Inflammatory macrophage (primary cell): ENCODE measurements around the gene EIF4E.
"Not testable (repeated sequence)": the region's sequence is repeated elsewhere in the genome, so short reads cannot be mapped to it uniquely, and the experiment has no call there.

ENCODE experiments used
- DNase-seq, 2 donors: peaks; one replicate each; pipeline ENCODE4 v3.0.0-alpha.2; 2020 to 2022
- total RNA-seq, 18 experiments: gene quantifications; one replicate each; lab custom pipeline; 2026; ENCODE audit warnings: mixed read lengths in 6 of 18, inconsistent platforms in 2 of 18; lab: John Stamatoyannopoulos, UW

EIF4E gene, protein sequence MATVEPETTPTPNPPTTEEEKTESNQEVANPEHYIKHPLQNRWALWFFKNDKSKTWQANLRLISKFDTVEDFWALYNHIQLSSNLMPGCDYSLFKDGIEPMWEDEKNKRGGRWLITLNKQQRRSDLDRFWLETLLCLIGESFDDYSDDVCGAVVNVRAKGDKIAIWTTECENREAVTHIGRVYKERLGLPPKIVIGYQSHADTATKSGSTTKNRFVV
- total RNA-seq: 37.4 to 86.8 (median 69.6) reads per million in 18 experiments

DNA sequence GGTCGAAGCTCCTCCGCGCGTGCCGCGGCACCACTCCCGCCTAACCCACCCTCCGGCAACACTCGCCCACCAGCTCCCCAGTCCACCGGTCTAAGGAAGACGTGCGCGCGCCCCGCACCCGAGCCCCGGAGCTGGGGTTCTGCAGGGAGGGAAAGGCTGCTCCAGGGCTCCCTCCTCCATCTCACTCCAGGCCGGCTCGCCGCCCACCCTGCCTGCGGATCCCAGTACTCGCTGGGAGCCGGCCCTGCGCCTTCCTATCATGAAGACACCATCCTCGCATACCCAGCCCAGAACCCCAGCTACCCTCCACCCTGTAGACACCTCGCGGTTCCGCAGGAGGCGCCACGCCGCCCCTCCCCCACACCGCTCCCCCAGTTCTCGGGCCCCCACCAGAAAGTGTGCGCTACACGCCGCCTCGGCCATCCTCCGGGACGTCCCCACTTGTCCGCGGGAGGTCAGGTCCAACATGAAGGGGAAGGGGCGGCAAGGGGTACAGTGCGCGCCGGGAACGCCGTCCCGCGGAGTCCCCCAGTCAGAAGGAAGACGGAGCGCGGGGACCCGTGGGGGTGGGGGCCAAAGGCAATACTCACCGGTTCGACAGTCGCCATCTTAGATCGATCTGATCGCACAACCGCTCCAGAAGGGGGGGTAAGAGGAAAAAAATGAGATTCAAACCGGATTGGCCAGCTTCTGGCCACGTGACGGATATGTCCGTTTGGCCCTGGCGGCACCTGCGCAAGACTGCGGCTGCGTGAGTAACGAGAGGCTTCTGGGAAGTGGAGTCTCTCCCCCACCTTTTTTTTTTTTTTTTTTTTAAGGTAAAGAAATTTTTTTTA lies at the start of gene EIF4E:
Gene EIF4E (minus strand): TSS at position 629 of the 836 bp plus-strand sequence. CDS start 21 bp downstream, at position 608.
- DNase-seq: peak; percentile 98 to 99

DNA sequence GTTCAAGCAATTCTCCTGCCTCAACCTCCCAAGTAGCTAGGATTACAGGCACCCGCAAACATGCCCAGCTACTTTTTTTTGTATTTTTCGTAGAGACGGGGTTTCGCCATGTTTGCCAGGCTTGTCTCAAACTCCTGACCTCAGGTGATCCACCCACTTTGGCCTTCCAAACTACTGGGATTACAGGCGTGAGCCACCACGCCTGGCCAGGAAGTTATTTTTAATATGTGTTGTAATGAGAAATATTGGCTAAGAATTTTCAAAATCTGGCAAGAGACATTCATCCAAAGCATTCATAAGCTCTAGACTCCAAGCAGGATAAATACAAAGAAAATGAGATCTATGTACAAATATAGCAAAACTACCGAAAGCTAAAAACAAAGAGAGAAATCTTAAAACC lies 48.6 kb upstream of the EIF4E start:
- DNase-seq: no peak

DNA sequence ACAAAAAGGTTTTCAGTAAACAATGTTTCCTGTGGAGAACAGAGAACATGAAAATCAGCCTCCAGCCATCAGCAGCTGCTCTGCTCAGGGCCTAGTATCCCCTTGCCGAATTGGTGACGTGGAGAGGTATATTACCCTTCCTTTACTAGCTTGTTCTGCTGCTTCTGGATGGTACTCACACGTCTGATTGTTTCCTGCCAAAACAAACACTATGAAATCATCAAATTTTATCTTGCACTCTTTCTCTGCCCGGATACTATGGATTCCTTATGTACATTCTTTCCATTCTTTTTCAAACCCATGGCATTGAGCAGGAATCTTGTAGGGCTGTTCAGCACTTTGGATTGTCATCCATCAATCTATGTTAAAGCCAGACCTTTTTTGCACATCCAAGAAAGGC lies 47.8 kb upstream of the EIF4E start:
- DNase-seq: no peak

- peak in 1 of 2 donors; percentile 2 for DNase-seq
Observed at GRCh38 chr4:98969878-98970785, 41.2 kb upstream of the EIF4E start.

DNA sequence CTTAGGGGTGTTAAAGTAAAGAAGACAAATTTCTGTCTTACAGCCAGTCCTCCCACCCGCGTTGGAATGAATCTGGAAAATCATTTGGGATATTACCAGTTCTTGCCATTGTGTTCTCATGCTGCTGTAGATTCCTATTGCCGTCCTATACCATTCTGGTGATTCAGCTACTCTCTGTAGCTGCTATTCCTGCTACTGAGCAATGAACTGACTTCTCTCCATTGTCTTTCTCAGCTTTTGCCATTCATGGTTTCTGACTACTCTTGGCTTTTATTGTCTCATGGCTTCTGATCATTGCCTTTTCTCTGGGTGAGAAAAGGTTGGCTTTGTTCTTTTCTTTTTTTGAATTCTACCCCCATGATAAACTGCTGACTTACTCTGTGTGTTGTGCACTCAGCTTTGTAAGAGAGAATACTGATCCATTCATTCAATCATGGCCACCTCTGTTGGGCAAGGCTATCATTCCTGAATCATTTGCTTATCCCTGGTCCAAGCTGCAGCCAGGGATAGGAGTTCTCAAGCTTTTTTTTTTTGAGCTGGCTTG lies 38.9 kb upstream of the EIF4E start:
- no peak for DNase-seq

- DNase-seq: no peak
Observed at GRCh38 chr4:98966926-98967325, 38.0 kb upstream of the EIF4E start.

DNA sequence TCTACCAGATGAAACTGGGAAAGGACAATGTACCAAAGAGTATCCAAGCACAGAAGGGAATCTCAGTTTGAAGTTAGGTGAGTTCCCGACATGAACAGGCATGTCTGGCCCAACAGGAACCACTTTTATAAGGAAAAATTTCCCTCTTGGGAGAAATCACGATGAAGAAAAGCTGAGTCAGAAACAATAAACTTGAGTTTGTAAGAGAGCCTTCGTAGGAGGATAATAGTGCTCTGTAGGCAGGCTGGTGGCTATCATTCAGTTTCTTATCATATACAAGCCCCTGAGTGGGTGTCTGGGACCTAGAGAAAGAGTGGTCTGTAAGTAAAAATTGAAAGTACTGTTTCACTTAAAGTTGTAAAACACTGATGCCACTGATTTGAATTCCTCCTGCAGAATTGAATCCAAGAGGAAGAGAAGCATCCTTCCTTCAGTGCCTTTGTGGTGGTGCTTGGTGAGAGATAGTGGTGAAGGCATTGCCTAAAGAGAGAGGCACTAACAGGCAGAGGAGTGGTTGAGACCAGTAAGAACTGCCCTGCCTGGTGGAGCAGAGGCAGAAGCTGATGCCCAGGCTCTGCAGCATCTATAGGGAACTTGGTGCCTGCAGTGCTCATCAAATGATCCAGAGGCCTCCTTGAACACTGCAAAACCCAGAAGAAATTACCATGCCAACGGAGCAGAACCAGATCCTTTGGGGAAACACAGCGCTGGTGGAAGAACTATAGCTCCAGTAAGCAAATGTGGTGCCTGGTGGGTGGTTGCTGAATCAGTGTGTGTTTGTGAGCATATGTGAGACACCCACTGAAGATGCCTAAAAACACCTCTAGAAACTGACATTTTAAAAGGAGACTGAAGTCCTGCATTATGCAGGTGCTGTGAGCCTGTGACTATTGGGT lies 34.9 kb upstream of the EIF4E start:
- DNase-seq: no peak

GRCh38 chr4:98961770-98962169 lies 32.8 kb upstream of the EIF4E start:
- DNase-seq: no peak

DNA sequence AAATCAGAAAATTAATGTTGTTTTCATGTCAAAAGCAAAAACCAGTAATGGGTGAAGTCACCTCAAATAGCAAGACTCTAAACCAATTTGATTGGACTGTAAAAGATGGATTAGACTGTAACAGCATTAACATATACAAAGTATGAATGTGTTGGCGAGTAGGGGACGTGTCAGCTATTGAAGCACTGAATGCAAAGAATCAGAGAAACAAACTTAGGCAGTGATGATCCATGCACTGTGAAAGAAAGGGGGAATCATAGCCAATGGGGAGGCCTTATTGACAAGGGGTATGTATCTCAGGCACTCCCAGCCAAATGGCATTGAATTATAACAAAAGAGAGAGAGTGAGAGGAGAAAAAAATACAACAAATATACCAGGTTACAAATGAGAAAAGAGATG lies 30.5 kb upstream of the EIF4E start:
- no peak for DNase-seq

GRCh38 chr4:98958065-98958464 lies 29.1 kb upstream of the EIF4E start:
- no peak for DNase-seq

DNA sequence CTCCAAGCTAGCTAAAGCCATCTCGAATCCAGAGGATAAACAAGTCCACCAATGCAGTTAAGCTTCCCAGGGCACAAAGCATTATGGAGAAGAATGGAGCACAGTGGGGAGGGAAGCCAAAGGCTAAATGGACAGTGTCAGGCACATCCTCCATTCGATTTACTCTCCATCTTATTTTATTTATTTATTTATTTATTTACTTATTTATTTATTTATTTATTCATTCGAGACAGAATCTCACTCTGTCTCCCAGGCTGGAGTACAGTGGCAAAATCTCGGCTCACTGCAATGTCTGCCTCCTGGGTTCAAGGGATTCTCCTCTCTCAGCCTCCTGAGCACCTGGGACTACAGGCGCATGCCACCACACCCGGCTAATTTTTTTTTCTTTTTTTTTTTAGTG lies 26.3 kb upstream of the EIF4E start:
- DNase-seq: no peak

- no peak for DNase-seq
Observed at GRCh38 chr4:98951710-98952109, 22.8 kb upstream of the EIF4E start.

- no peak for DNase-seq
Observed at GRCh38 chr4:98950925-98951324, 22.0 kb upstream of the EIF4E start.

DNA sequence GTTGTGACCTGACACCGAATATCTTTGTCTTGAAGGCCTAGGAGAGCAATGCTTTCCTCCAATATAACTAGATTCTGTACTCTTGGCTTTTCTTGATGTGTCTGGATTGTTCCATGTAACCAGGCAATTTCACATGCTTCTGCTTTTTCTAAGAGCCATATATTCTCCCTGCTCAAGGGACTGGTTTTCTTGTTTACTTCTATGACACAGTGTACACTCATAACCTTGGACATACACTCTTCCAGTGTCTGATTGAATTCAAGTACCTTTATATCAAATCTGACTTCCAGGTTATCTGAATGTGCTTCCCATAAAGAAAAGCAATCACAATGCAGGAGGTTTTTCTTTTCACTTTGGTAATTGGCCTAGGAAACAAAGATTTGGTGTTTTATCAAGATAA lies 17.4 kb upstream of the EIF4E start:
- no peak for DNase-seq

DNA sequence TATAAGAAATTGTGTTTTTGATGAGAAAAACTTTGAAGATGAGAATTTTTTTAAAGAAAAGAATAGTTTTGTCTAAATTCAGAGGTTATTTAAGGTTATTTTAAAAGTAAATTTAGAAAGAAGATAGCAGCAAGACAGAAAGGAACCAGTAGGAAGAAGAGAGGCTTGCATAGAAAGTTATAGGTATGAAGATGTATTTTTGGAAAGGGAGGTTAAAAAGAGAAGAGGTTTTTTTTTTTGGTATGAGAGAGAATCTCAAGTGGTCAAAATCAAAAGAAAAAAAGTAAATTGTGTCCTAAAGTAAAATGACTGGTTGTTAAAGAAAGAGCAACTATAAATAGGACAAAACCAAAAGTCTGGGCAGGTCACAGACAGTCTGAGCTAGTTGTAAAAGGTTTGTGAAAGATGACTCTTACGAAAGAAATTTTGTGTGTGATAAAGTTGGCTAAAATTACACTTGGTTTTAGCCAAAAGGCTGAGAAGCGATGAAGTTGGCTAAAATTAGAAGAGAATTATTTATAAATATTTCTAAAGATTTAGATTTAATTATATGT lies 16.4 kb upstream of the EIF4E start:
- DNase-seq: no peak

DNA sequence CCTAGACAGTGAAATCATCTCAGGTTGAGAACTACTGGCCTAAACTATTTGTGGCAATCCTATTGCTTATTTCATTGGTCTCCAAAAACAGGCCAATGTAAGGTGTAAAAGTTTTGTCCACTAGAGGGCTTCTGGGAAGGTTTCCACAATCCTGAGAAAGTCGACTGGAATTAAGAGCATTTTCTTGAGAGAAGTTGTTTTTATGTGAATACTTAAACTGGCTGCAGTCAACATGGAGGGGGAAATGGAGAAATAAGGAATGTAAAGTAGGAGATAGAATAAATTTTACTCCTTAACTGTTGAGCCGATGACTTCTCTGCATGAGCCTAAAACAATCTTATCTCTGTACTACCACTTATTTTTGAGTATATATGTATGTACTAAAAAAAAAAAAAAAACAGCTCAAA lies 11.0 kb upstream of the EIF4E start:
- peak; percentile 53 to 62 for DNase-seq

GRCh38 chr4:98939438-98939837 lies 10.5 kb upstream of the EIF4E start:
- DNase-seq: peak; percentile 23 to 34

DNA sequence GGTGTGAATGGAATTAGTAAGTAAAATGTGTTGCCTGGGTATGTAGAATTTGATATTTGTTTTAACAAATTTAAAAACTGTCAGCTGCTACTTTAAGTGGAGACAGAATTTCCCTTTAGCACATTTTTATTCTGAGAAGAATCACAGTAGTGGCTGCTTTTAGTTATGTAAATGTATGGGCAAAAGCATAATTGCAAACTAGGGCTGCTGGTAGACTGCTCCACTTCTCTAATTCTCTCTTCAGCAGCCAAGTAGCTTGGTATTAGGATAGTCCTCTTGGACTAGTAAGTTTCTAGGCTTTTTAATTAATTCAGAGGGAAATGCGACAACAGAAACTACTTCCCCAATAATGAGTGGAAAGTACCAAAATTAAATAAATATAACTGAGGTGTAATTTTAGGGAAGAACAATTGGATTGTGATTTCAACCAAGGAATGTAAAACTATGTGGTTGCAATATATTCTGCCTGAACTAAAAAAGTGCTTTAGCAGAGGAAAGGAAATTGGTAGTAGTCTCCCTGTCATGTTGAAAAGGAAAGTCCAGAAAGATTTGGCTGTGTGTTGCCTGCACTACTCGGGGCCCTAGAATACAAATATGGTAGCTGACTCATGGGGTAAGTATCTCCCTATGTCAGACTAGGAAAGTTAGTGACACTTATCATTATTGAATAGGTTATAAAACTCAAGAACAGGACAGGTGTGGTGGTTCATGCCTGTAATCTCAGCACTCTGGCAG lies 9.2 kb upstream of the EIF4E start:
- DNase-seq: peak; percentile 26 to 28

DNA sequence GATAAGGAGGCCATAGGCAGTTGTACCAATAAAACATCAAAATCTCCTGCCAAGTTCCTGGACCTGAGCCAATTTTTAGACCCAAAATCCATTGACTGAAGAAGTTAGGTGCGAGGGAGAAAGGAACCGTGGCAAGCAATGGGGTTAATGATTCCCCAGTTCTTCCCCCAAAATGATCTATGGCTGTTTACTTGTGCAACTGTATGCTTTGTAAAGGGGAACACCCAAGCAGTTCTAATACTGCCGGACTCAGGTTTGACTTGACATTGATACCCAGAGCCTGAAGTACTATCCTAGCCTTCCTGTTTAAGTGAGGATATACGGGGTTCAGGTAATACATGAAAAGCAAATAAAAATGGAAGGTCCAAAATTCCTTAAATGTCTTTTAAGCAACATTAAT lies 6.7 kb upstream of the EIF4E start:
- no peak for DNase-seq

GRCh38 chr4:98934851-98935250 lies 5.9 kb upstream of the EIF4E start:
- not testable (repeated sequence) for DNase-seq

DNA sequence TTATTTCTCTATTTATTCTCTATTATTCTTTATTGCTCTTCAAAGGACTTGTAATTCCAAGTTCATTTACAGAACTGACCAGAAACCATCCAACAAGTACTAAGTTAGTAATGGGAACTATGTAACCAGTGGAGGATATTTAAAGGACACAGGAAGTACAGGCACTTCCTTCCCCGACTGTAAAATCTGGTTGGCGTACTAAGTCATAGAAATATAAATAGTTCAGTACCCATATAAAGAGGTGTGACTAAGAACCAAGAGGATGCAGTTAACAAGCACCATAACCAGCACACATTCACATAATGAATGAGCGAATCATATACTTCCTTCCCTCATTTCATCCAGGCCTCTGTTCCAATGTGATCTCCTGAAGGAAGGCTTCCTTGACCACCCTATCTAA lies 3.6 kb upstream of the EIF4E start:
- DNase-seq: peak; percentile 77 to 80
